ACHN (cell line): Measurements from ENCODE around the gene VKORC1L1.
"Not testable (repeated sequence)": the region's sequence is repeated elsewhere in the genome, so short reads cannot be mapped to it uniquely, and the experiment has no call there.

Source experiments
- DNase-seq: peaks from one replicate; pipeline ENCODE4 v3.0.0-alpha.2; 2015
- in situ Hi-C: cut with HindIII; loops from 2 replicates; pipeline ENCODE4 v1.10.0; 2017; ENCODE audit warnings: low sequenced_read_pairs, low pct_ligation_motif_present, low pct_unique_long_range_greater_than_20kb

Gene VKORC1L1

DNA sequence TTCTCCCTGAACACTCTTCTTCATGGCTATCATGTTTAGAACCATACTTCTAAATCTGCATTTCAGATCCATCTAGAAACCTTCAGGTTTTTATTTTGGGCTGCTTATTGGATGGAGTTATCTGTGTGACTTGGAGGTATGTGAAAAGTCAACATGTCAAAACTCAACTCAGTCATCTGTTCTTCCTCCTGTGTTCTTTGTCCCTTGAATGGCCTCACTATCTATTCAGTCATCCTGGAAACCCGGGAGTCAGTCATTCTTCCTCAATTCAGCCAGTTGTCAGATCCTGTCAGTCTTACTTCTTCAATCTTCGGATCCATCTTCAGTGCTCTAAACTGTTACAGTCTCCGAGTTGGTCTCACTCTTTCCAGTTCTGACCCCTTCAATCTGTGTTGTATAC lies 52.2 kb downstream of the VKORC1L1 start:
- in situ Hi-C loops = no loop called here
- no peak for DNase-seq

GRCh38 chr7:65926588-65926987 lies 53.7 kb downstream of the VKORC1L1 start:
- in situ Hi-C loops = no loop called here
- no peak for DNase-seq

GRCh38 chr7:65927489-65928448 lies 54.9 kb downstream of the VKORC1L1 start:
- no peak for DNase-seq
- in situ Hi-C loops = no loop called here

DNA sequence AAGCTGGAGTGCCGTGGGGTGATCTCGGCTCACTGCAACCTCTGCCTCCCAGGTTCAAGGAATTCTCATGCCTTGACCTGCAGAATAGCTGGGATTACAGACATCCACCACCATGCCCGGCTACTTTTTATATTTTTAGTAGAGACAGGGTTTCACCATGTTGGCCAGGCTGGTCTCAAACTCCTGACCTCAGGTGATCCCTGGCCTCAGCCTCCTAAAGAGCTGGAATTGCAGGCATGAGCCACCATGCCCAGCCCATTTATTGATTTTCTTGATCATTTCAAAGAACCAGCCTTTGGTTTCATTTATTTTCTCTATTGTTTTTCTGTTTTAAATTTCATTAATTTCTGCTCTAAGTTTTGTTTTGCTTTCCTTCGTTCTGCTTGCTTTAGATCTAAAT lies 58.8 kb downstream of the VKORC1L1 start:
- in situ Hi-C loops = no loop called here
- DNase-seq = no peak

DNA sequence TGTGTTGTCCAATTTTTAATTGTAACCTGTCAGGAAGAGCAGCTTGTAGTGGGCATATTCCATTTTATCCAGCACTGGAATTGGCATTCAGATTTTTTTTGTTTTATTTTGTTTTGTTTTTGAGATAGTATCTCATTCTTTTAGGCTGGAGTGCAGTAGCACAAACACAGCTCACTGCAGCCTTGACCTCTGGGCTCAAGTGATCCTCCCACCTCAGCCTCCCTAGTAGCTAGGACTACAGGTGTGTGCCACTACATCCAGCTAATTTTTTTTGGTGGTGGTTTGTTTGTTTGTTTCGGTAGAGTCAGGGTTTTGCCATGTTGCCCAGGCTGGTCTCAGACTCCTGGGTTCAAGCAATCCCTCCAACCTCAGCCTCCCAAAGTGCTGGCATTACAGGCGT lies 64.4 kb downstream of the VKORC1L1 start:
- in situ Hi-C loops = no loop called here

DNA sequence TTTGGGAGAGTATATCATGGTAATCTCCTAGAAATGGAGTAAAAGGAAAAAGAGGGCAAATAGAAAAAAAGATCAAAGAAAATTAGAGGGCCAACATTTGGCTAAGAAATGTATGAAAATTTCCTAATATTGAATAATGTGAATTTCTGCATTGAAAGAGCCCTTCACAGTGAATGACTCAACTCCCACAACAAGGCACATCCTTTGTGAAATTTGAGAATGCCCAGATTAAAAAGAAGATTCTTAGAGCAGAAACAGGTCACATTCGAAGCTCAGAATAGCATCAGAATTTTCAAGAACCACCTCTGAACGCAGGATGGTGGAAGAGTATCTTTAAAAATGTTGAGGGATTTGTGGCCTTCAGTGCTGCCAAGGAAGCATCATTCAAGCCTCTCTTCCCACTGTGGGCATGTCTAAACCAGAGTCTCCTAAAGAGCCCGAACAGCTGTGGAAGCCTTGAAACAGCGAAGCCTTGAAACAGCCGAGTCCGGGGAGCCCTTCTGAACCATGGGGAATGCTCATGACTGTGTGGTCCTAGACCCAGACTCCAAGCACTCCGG lies 65.5 kb downstream of the VKORC1L1 start:
- in situ Hi-C loops = no loop called here
- DNase-seq = no peak

More for the DNA sequence above, 64.4 kb downstream of the VKORC1L1 start:
- DNase-seq = no peak

GRCh38 chr7:65945787-65946186 lies 72.9 kb downstream of the VKORC1L1 start:
- DNase-seq, in situ Hi-C loops: not testable (repeated sequence)

- in situ Hi-C loops = no loop called here
These were observed 74.0 kb downstream of the VKORC1L1 start for GRCh38 chr7:65946904-65947303.

GRCh38 chr7:65951837-65952578 lies 79.1 kb downstream of the VKORC1L1 start:
- DNase-seq = no peak

More at GRCh38 chr7:65946904-65947303, 74.0 kb downstream of the VKORC1L1 start:
- DNase-seq = peak; percentile 20

GRCh38 chr7:65953001-65953720 lies 80.3 kb downstream of the VKORC1L1 start:
- in situ Hi-C loops = no loop called here
- no peak for DNase-seq

More at GRCh38 chr7:65951837-65952578, 79.1 kb downstream of the VKORC1L1 start:
- in situ Hi-C loops = no loop called here

DNA sequence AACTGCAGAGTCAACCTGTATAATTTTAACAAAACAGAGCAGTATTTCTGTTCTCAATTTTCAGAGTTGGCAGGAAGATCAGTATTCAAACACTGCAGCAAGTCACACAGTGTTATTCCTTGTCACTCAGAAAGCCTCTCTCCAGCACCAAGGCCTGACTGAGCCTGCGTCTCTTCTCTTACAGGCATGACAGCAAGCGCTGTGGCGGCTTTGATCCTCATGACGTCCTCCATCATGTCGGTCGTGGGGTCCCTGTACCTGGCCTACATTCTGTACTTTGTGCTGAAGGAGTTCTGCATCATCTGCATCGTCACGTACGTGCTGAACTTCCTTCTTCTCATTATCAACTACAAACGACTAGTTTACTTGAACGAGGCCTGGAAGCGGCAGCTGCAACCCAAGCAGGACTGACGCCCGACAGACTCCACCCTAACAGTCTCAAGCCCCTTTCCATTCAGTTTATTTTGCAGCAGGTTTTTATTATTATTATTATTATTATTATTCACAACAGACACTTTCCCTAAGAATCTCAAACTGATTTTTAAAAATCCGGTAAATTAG lies 81.1 kb downstream of the VKORC1L1 start:
- in situ Hi-C loops = no loop called here

GRCh38 chr7:65955718-65956117 lies 82.8 kb downstream of the VKORC1L1 start:
- DNase-seq = no peak

More for the DNA sequence above, 81.1 kb downstream of the VKORC1L1 start:
- DNase-seq = no peak

DNA sequence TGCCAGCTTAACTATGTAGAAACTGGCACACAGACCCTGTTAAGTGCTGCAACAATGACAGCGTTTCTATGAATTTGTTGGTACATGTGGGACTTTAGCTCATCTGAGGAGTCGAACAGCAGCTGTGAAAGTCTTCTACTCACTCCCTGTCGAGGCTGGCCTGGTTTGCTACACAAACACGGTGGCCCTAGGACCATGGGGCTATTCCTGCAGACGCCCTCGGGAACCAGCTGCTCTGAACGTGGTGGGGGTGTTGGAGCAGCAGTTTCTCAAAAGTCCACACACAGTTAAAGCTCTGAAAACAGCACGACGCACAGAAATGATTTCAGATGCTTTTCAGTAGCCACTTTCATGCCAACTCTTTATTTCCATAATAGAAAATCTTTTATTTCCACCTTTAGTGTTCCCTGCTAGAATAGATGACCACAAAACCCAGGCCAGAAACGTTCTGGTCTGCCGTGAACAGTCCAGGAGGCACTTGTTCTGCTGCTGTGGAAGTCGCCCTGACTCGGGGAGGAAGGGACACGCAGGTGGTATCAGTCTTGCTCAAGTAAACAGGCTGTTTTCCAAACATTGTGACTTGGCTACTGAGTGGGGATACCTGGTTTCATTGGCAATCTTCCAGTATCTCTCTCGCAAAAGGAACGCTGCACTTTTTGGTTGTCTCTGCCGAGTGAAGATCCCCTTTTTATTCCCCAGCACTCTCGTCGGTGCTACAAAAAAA lies 87.6 kb downstream of the VKORC1L1 start:
- no peak for DNase-seq
- in situ Hi-C loops = no loop called here

More at GRCh38 chr7:65955718-65956117, 82.8 kb downstream of the VKORC1L1 start:
- in situ Hi-C loops = no loop called here

DNA sequence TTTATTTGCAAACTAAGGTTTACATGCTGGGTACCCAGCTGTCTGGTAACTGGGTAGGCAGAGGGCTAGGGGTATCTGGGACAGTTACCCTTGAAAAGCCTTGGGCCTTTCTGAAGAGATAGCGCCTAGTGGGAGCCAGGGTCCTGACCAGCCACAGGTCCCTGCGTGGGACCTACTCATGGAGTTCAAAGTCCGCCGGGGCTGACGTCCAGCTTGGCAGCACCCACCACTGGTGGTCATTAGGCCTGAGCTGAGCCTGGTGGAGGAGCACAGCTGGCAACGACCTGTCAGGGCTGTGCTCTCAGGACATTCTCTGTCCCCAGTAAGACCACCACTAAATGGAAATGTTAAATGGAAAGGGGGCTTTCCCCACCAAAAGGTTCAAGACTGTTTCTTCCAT lies 89.2 kb downstream of the VKORC1L1 start:
- in situ Hi-C loops = no loop called here
- no peak for DNase-seq

- DNase-seq, in situ Hi-C loops: not testable (repeated sequence)
These were observed 91.8 kb downstream of the VKORC1L1 start for GRCh38 chr7:65964671-65965070.

- DNase-seq = no peak
- in situ Hi-C loops = no loop called here
These were observed 93.3 kb downstream of the VKORC1L1 start for GRCh38 chr7:65966146-65966545.

GRCh38 chr7:65967361-65968155 lies 94.7 kb downstream of the VKORC1L1 start:
- in situ Hi-C loops = no loop called here
- DNase-seq = no peak
